ENCODE measurements around the gene MPI.

- TF ChIP-seq SUZ12 (IDR thresholded peaks at IDR 0.05; ENCODE audit: extremely low read depth, insufficient read depth, insufficient read length) (no peak), ZNF274 (IDR thresholded peaks at IDR 0.05; ENCODE audit: low read depth, low read length) (no peak), YY1 (IDR thresholded peaks at IDR 0.05; ENCODE audit: insufficient read depth, insufficient read length) (no peak)
Observed at GRCh38 chr15:74855857-74856256, 34.0 kb upstream of the MPI start.
